Activated CD4-positive, alpha-beta T cell treated with anti-CD3 and anti-CD28 coated beads, Interleukin-2, Interleukin-4, amounts not matched to agents 100 ng/mL and 50 ng/mL, durations not matched to agents 16 hours and 8 hours (primary cell): Measurements from ENCODE around the gene SRPK3.
"Not testable (repeated sequence)": the region's sequence is repeated elsewhere in the genome, so short reads cannot be mapped to it uniquely, and the experiment has no call there.

ENCODE experiments used
- DNase-seq: peaks from one replicate; pipeline ENCODE4 v3.0.0-alpha.2; 2020; ENCODE audit warnings: low spot score

SRPK3 gene

GRCh38 chrX:153780678-153781427 is at the start of gene SRPK3:
Gene SRPK3 (plus strand): TSS chrX:153781041. CDS start chrX:153781087, 46 bp downstream.
- no peak for DNase-seq

- DNase-seq, result peak; percentile 35
These were observed 49.6 kb upstream of the SRPK3 start for GRCh38 chrX:153731117-153731844.

DNA sequence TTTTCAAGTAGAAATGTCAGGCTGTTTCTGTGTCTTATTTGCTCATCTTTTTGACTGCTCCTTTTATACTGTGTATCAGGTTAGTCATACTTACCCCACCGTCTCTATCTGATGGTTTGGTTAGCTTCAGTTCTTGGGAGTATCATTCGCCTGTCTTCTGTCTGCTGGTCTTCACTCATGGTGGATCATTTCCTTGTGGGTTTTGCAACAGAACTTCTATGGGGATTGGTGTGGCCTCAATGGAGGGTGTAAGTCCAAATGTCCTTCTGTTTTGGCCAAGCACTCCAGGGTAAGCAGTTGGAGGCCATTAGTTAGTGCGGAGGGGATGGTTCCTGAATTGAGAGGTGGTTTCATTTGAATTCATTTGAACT is 49.0 kb upstream of the SRPK3 start:
- no peak for DNase-seq

- DNase-seq, result no peak
These were observed 48.4 kb upstream of the SRPK3 start for GRCh38 chrX:153732401-153732800.

- DNase-seq, result no peak
These were observed 47.1 kb upstream of the SRPK3 start for GRCh38 chrX:153733651-153734240.

DNA sequence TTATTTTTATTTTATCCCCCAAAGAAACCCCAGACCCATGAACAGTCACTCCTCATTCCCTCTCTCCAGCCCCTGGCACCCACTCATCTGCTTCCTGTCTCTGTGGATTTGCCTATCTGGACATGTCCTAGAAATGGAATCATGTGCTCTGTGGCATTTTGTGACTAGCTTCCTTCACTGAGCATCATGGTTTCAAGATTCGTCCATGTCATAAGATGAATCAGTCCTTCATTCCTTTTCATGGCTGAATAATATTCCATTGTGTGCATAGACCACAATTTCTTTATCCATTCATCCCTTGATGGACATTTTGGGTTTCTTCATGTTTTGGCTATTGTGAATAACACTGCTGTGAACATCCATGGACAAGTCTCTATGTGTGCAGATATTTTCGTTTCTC is 46.0 kb upstream of the SRPK3 start:
- DNase-seq, result no peak

DNA sequence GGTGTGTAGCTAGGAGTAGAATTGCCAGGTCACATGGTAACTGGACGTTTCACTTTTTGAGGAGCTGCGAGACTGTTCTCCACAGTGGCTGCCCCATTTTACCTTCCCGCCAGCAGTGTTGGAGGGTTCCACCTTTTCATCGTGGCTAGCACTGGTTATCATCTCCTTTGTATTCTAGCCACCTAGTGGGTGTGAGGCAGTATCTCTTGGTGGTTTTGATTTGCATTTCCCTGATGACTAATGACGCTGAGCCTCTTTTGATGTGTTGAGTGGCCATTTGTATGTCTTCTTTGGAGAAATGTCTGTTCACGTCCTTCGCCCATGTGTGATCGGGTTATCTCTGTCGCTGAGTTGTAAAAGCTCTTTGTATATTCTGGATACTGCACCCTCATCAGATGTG is 45.6 kb upstream of the SRPK3 start:
- no peak for DNase-seq

- DNase-seq, result no peak
These were observed 44.6 kb upstream of the SRPK3 start for GRCh38 chrX:153736071-153736820.

DNA sequence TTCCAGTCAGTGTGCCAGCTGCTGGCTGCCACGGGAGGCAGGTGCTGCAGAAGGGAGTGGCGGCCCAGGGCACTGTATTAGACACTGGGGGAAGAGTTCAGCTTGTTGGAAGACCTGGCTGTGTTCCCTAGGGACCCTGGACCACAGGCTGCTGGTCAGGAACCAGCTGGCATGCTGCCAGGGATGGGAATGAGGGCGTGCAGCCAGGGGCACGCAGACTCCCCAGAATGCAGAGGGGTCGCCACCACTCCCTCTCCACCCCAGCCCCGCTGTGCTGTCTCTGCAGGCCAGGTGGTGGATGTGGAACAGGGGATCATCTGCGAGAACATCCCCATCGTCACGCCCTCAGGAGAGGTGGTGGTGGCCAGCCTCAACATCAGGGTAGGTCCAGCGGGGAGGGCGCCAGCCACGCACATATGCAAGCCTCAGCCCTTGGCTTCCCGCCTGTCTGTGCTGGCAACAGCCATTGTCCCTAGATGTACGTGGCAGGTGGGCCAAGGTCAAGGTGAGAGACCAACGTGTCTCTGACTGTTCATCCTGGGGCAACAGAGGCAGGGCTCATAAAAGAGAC is 43.9 kb upstream of the SRPK3 start:
- DNase-seq, result no peak

- no peak for DNase-seq
These were observed 42.7 kb upstream of the SRPK3 start for GRCh38 chrX:153738056-153738605.

DNA sequence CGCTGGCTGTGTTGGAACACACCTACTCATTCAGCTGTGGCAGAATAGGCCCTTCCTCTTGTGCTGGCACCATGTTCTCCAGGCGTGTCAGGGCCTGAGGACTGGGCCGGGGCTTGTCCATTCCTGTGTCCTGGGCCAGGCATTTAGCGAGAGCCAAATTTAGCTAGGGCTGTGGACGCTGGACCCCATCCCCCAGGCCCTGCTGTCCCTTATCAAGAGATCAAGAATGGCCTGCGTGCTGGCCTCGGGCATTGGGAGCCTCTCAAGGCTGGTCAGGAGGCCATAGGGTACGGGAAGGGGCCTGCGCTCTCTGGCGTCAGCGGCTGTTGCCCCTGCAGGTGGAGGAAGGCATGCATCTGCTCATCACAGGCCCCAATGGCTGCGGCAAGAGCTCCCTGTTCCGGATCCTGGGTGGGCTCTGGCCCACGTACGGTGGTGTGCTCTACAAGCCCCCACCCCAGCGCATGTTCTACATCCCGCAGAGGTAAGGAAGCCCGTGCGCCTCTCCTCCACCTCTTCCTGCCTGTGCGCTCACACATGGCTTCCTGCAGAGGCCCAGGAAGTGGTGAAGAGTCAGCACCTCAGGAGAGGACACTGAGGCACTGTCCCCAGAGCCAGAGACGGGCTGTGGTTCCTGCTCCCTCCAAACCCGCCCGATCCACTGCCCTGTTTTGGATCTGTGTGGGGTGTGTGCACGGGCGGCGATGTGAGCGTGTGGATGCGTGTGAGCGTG is 40.9 kb upstream of the SRPK3 start:
- no peak for DNase-seq

GRCh38 chrX:153740631-153741222 is 40.1 kb upstream of the SRPK3 start:
- no peak for DNase-seq

- no peak for DNase-seq
These were observed 39.4 kb upstream of the SRPK3 start for GRCh38 chrX:153741446-153741845.

DNA sequence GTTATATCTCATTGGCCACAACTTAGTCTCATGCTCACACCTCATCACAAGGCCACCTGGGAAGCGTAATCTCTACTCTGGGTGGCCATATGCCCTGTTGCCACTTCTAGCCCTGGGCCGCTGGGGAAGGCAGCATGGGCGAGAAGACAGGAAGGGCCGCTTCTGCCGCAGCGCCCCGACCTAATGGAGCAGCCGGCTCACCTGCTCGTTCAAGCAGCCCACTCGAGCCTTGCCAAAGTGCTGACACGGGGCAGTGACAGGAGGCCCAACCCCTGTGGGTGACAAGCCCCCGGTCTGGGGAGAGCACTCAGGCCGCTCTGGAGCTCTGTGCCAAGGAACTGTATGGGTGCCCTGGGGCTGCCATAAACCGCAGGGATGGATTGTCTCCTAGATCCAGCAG is 38.7 kb upstream of the SRPK3 start:
- not testable (repeated sequence) for DNase-seq

- not testable (repeated sequence) for DNase-seq
These were observed 37.9 kb upstream of the SRPK3 start for GRCh38 chrX:153742796-153743467.

DNA sequence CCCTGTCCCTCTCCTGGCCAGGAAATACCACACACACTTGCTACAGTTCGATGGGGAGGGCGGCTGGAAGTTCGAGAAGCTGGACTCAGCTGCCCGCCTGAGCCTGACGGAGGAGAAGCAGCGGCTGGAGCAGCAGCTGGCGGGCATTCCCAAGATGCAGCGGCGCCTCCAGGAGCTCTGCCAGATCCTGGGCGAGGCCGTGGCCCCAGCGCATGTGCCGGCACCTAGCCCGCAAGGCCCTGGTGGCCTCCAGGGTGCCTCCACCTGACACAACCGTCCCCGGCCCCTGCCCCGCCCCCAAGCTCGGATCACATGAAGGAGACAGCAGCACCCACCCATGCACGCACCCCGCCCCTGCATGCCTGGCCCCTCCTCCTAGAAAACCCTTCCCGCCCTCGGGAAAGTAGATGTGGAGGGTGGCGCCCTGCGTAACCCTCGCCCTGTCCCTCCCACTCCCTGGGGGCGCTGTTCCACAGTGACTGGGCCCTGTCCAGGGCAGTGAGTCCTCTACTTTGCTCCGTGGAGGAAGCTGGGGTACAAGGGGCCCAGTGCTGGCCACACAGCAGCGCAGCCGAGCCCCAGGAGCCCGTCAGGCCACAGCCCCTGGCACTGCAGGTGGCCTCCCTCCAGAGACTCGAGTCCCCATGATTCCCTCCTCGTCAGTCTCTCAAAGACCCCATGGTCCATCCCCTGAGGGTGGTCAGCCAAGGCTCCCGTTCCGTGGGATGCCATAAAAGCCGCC is 37.2 kb upstream of the SRPK3 start:
- not testable (repeated sequence) for DNase-seq

- DNase-seq, result no peak
These were observed 36.4 kb upstream of the SRPK3 start for GRCh38 chrX:153744210-153745066.

- DNase-seq, result not testable (repeated sequence)
These were observed 35.8 kb upstream of the SRPK3 start for GRCh38 chrX:153745067-153745433.
